ENCODE data around the gene GADD45GIP1.
"Not testable (repeated sequence)": the region's sequence is repeated elsewhere in the genome, so short reads cannot be mapped to it uniquely, and the experiment has no call there.

The GADD45GIP1 gene

DNA sequence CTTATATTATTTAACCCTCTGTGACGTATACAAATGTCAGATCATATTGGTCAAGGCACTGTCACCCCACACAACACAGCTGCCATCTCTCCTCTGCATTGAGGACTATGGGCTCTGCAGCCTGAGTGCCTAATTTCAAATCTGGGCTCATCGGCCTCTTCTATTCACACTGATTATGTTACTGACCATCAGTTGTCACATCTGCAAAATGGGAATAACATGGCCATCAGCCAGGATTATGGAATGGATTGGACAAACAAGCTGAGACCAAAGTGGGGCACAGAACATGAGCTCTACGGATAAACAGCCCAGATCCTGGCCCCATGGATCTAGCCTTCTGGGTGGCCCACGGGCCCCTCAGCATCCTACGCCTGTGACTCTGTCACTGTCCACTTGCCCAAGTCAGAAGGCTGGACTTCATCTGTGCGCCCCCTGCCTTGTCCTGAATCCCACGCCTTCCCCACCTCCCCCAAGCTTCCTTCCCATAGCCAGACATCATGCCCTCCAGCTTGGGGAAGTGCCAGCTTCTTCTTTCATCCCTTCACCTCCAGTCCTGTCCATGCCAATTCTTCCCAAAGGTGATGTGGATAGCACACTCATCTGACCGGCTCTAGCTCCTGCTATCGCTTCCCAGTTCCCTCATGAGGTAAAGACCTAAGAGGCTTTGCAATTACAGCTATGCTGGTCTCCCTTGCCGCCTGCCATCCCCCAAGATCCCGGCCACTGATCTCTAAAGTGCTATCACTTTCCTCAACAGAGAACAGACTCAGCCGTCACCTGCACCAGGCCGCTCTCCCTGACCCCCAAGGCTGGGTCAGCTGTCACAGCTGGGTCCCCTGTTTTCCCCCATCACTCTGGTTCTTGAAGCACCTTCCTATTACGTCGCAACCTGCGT is 24.4 kb downstream of the GADD45GIP1 start:
- no peak for TF ChIP-seq Cebpa-rat (IDR thresholded peaks at IDR 0.05)
- Histone ChIP-seq H3K4me2 (peak overlapping the region; percentile 86 to 99 (median 97)), H3K27me3 (no peaks in the 10 kb centered on the region), H4K20me1 (peaks cover 8 to 42% (median 35%) of the 10 kb centered on the region in 11 experiments; a peak in 15 of 22 replicates), H3K9ac (peak overlapping the region; percentile 85 to 97 (median 94)), H3K27ac (peak overlapping the region; percentile 71 to 96 (median 92)), H3K4me3 (peak overlapping the region; percentile 86 to 99 (median 96)), H3K4me1 (peaks cover 36 to 54% (median 44%) of the 10 kb centered on the region in 10 experiments), H3K9me3 (replicated peaks in 1 of 11) (no peaks in the 10 kb centered on the region), H3K36me3 (peaks cover 36 to 50% (median 43%) of the 10 kb centered on the region in 11 experiments)

DNA sequence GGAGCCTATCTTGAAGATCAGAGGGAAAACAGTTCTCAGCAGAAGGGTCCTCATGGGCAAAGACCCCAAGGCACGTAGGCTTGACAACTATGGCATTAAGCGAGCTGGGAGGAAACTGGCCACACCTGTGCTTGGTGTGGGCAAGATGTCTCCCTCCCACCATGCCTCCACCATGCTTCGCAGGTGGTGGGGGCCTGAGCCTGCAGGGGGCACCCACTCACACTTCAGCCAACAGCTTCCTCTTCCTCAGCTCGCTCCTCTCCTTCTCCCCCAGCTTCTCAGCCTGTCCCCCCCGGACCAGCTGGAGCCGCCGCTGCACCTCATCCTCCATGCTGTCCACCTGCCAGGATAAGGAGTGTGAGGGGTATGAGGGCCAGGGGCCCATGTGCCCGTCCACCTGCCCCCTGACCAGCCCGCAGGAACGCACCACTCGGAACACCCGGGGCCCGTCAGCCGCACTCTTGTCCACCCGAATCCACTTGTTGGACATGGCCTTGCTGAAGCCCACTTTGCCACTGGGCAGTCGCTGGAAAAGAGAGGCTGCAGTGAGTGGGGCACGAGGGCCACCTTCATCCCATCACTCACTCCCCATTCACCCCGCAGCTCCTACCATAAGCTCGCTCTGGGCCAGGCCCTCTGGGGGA is 26.9 kb downstream of the GADD45GIP1 start:
- H3K9ac ChIP-seq, result peak overlapping the region in 1 of 11 experiments; percentile 13; a peak in 2 of 22 replicates
- H3K27me3 ChIP-seq, result no peaks in the 10 kb centered on the region
- H3K4me3 ChIP-seq, result no peak overlapping the region
- H3K27ac ChIP-seq, result no peak overlapping the region
- no peak overlapping the region for H3K4me2 ChIP-seq
- H3K9me3 ChIP-seq (replicated peaks in 1 of 11), result no peaks in the 10 kb centered on the region
- H3K36me3 ChIP-seq, result peaks cover 61 to 75% (median 68%) of the 10 kb centered on the region in 11 experiments
- H4K20me1 ChIP-seq, result peaks cover 8 to 51% (median 35%) of the 10 kb centered on the region in 11 experiments; a peak in 15 of 22 replicates
- TF ChIP-seq Cebpa-rat (IDR thresholded peaks at IDR 0.05), result no peak
- peaks cover 17 to 35% (median 26%) of the 10 kb centered on the region in 10 experiments for H3K4me1 ChIP-seq

DNA sequence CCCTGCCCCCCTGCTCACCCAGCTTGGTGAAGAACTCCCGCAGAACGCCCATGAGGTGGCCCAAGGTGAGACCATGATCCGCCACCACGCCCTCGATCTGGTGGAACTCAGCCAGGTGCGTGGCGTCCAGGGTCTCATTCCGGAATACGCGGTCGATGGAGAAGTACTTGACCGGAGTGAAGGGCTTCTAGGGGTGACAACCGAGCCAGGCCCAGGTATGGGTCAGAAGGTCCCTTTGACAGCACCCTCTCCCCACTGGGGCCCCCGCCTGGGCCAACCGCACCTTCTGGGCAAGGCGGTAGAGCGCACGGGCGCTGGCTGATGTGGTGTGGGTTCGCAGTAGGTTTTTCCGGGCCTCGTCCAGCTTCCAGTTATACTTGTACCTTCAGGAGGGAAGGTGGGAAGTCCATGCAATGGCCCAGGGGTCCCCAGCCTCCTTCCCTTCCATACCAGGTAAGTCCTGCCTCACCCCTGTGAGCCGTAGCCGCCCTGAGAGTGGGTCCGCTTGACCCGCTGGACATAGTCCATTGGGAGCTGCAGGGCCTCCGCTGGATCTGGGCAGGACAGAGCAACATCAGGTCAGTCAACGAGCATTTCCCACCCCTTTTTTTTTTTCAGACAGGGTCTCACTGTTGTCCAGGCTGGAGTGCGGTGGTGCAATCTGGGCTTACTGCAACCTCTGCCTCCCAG is 32.3 kb downstream of the GADD45GIP1 start:
- H3K4me1 ChIP-seq, result no peaks in the 10 kb centered on the region; a peak in 1 of 20 replicates
- peaks cover 77 to 98% (median 79%) of the 10 kb centered on the region in 11 experiments for H3K36me3 ChIP-seq
- no peak overlapping the region for H3K9ac ChIP-seq
- no peaks in the 10 kb centered on the region for H3K9me3 ChIP-seq (replicated peaks in 1 of 11)
- no peaks in the 10 kb centered on the region for H3K27me3 ChIP-seq
- H3K27ac ChIP-seq, result no peak overlapping the region
- TF ChIP-seq Cebpa-rat (IDR thresholded peaks at IDR 0.05), result no peak
- H3K4me3 ChIP-seq, result no peak overlapping the region
- H3K4me2 ChIP-seq, result no peak overlapping the region
- H4K20me1 ChIP-seq, result peaks cover 0 to 64% (median 8%) of the 10 kb centered on the region in 11 experiments; a peak in 14 of 22 replicates

DNA sequence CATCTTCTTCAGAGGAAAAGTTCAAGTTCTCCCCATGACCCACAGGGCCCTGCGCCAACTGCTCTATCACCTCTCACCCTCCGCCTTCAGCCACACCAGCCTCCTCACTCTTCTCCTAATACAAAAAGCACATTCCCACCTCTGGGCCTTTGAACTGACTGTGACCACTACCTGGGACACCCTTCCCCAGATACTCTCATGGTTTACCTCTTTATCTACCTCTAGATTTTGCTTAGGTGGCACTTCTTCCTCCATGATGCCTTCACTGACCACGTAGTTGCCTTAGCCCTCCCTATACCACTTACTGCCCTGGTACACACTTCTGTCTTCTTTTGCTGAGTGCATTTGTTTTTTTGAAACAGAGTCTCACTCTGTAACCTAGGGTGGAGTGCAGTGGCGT is 34.1 kb downstream of the GADD45GIP1 start:
- H3K27ac ChIP-seq, result no peak overlapping the region
- H3K4me2 ChIP-seq, result no peak overlapping the region
- peaks cover 3 to 16% (median 7%) of the 10 kb centered on the region in 10 experiments; a peak in 11 of 20 replicates for H3K4me1 ChIP-seq
- H3K9ac ChIP-seq, result no peak overlapping the region
- H4K20me1 ChIP-seq, result peaks cover 0 to 48% (median under 1%) of the 10 kb centered on the region in 11 experiments; a peak in 8 of 22 replicates
- peaks cover 59 to 80% (median 61%) of the 10 kb centered on the region in 11 experiments for H3K36me3 ChIP-seq
- H3K4me3 ChIP-seq, result no peak overlapping the region
- H3K9me3 ChIP-seq (replicated peaks in 1 of 11), result no peaks in the 10 kb centered on the region
- no peak for TF ChIP-seq Cebpa-rat (IDR thresholded peaks at IDR 0.05)
- H3K27me3 ChIP-seq, result no peaks in the 10 kb centered on the region

DNA sequence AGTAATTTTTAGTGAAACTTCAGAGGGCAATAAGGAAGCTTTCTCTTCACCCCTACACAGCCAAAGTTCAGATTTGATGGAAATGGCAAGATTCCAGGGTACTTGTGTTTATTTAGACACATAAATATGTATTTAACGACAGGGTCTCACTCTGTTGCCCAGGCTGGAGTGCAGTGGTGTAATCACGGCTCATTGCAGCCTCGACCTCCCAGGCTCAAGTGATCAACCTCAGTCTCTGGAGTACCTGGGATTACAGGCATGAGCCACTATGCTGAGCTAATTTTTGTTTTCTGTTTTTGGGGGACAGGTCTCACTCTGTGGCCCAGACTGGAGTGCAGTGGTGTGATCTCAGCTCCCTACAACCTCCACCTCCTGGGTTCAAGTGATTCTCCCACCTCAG is 36.0 kb downstream of the GADD45GIP1 start:
- peaks cover 0 to 41% (median 0%) of the 10 kb centered on the region in 11 experiments; a peak in 8 of 22 replicates for H4K20me1 ChIP-seq
- H3K4me3 ChIP-seq, result no peak overlapping the region
- no peak overlapping the region for H3K9ac ChIP-seq
- TF ChIP-seq Cebpa-rat (IDR thresholded peaks at IDR 0.05), result no peak
- no peak overlapping the region for H3K4me2 ChIP-seq
- H3K27me3 ChIP-seq, result no peaks in the 10 kb centered on the region
- 0 out of 22 replicates have a peak overlapping the region, but pooled peaks of 1 of the 11 experiments have one; percentile 13 for H3K27ac ChIP-seq
- H3K4me1 ChIP-seq, result peaks cover 3 to 17% (median 7%) of the 10 kb centered on the region in 10 experiments; a peak in 11 of 20 replicates
- peaks cover 40 to 61% (median 42%) of the 10 kb centered on the region in 11 experiments for H3K36me3 ChIP-seq
- H3K9me3 ChIP-seq (replicated peaks in 1 of 11), result no peaks in the 10 kb centered on the region

DNA sequence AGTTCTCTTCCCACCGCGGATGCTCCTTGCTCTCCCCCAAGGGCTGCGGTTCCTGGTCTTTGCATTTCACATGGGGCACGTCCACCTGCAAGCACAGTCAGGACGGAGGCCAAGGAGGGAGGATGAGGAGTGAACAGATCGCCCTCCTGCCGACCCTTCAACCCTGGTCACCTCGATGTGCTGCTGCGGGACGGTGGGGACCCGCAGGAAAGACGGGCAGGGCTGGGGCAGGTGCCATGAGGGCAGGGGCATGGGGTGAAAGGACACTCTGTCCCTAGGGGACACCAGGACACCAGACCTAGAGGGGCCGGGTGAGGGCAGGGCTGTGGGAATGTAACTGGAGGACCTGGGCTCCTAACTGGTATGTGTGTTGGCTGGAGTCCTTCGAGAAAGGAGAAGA is 38.8 kb downstream of the GADD45GIP1 start:
- Histone ChIP-seq H3K4me2 (peak overlapping the region in 7 of 11 experiments; percentile 51 to 89 (median 76); a peak in 9 of 22 replicates), H3K9me3 (replicated peaks in 1 of 11) (no peaks in the 10 kb centered on the region), H3K4me1 (peaks cover 17 to 35% (median 26%) of the 10 kb centered on the region in 10 experiments), H3K27ac (peak overlapping the region in 4 of 11 experiments; percentile 75 to 87 (median 78); a peak in 4 of 22 replicates), H3K27me3 (no peaks in the 10 kb centered on the region), H3K36me3 (peaks cover 12 to 33% (median 14%) of the 10 kb centered on the region in 11 experiments), H3K9ac (no peak overlapping the region), H3K4me3 (no peak overlapping the region), H4K20me1 (peaks cover 0 to 22% (median 0%) of the 10 kb centered on the region in 11 experiments; a peak in 7 of 22 replicates)
- no peak for TF ChIP-seq Cebpa-rat (IDR thresholded peaks at IDR 0.05)

DNA sequence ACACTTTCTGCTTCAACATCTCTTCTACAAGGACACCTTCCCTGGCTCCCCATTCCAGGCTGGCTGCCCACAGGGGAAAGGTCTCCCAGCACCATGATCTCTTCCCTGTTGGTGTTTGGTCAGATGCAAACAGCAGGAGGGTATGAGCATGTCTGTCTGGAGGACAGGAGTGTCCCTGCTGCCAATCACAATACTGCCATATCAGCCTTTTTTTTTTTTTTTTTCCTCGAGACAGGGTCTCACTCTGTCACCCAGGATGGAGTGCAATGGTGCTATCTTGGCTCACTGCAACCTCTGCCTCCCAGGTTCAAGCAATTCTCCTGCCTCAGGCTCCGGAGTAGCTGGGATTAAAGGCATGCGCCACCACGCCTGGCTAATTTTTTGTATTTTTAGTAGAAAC is 41.2 kb downstream of the GADD45GIP1 start:
- Histone ChIP-seq H3K4me1 (peaks cover 20 to 42% (median 29%) of the 10 kb centered on the region in 10 experiments), H3K9ac (peak overlapping the region in 1 of 11 experiments; percentile 6; a peak in 1 of 22 replicates), H3K27ac (peak overlapping the region in 6 of 11 experiments; percentile 11 to 87 (median 79); a peak in 4 of 22 replicates)
- not testable (repeated sequence) for H3K27me3 ChIP-seq; H3K4me3 ChIP-seq; H3K4me2 ChIP-seq; H4K20me1 ChIP-seq; H3K9me3 ChIP-seq (replicated peaks in 1 of 11); H3K36me3 ChIP-seq

DNA sequence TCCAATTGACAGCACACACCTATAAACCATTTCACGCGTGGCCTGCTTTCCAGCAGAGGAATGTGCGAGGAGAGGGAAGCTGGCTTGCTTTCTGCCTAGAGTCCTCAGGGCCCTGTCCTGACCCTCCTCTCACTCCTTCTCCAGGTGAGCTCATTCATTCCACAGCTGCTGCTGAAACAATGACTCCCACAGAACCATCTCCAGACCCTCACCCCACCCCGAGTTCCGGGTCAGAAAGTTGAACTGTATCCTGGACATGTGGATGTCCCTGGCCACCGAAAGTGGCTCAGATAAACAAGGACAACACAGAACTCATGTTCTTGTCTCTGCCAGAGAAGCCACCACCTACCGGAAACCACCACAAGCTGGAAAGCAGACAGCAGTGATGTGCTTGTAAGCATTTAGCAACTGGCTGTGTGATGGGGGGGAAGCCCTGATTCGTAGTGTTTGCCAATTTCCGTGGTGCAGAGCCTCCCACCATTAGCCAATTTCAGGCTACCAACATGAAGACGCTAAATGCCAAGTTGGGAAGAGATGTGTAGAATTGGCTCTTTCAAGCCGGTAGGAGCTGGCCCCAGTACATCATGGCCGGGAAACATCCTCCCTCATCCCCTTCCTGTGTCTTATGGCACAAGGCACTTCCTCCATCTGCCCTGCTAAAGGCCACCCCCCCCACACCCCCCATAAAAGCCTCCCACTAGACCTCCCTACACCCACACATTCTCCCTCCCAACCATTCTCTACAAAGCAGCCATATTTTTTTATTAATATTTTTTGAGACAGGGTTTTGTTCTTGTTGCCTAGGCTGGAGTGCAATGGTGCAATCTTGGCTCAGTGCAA is 43.0 kb downstream of the GADD45GIP1 start:
- Histone ChIP-seq H3K9ac (peak overlapping the region in 9 of 11 experiments; percentile 58 to 79 (median 68); a peak in 18 of 22 replicates), H3K4me3 (no peak overlapping the region; a peak in 2 of 20 replicates), H3K27me3 (no peaks in the 10 kb centered on the region), H4K20me1 (no peaks in the 10 kb centered on the region), H3K9me3 (replicated peaks in 1 of 11) (no peaks in the 10 kb centered on the region), H3K27ac (peak overlapping the region; percentile 34 to 87 (median 80); a peak in 20 of 22 replicates), H3K36me3 (no peaks in the 10 kb centered on the region), H3K4me2 (peak overlapping the region; percentile 43 to 77 (median 66)), H3K4me1 (peaks cover 19 to 37% (median 29%) of the 10 kb centered on the region in 10 experiments)
- peak in 6 of 11 experiments; percentile 10 to 82 (median 61); a peak in 7 of 22 replicates for TF ChIP-seq Cebpa-rat (IDR thresholded peaks at IDR 0.05)
